Effector memory CD4-positive, alpha-beta T cell (primary cell): Measurements from ENCODE around the gene REG1B.
"Not testable (repeated sequence)": the region's sequence is repeated elsewhere in the genome, so short reads cannot be mapped to it uniquely, and the experiment has no call there.

ENCODE experiments used
- DNase-seq, 3 donors: peaks; one replicate each; pipeline ENCODE4 v3.0.0-alpha.2; 2020
- H3K27ac ChIP-seq: 2 replicates; pipeline ENCODE4 v1.7.0; 2013; ENCODE audit warnings: mild to moderate bottlenecking, low read length, moderate library complexity; ENCODE audit not compliant: insufficient read depth, poor library complexity, severe bottlenecking
- H3K27me3 ChIP-seq: replicated peaks from 2 replicates; pipeline ENCODE4 v1.7.0; 2013; ENCODE audit warnings: mild to moderate bottlenecking, low read length; ENCODE audit not compliant: insufficient read depth, control insufficient read depth, poor library complexity, severe bottlenecking
- H3K36me3 ChIP-seq: 2 replicates; pipeline ENCODE4 v1.7.0; 2013; ENCODE audit warnings: mild to moderate bottlenecking, low read length, moderate library complexity; ENCODE audit not compliant: control insufficient read depth, insufficient read depth
- H3K4me1 ChIP-seq: 2 replicates; pipeline ENCODE4 v1.7.0; 2013; ENCODE audit warnings: low read length, mild to moderate bottlenecking; ENCODE audit not compliant: control insufficient read depth, insufficient read depth, poor library complexity, severe bottlenecking
- H3K4me3 ChIP-seq: 2 replicates; pipeline ENCODE4 v1.7.0; 2013; ENCODE audit warnings: low read length, low read depth, mild to moderate bottlenecking; ENCODE audit not compliant: insufficient read depth, poor library complexity, severe bottlenecking
- H3K9me3 ChIP-seq: 2 replicates; pipeline ENCODE4 v1.7.0; 2013; ENCODE audit warnings: mild to moderate bottlenecking, low read length, moderate library complexity; ENCODE audit not compliant: control insufficient read depth

Gene REG1B

DNA sequence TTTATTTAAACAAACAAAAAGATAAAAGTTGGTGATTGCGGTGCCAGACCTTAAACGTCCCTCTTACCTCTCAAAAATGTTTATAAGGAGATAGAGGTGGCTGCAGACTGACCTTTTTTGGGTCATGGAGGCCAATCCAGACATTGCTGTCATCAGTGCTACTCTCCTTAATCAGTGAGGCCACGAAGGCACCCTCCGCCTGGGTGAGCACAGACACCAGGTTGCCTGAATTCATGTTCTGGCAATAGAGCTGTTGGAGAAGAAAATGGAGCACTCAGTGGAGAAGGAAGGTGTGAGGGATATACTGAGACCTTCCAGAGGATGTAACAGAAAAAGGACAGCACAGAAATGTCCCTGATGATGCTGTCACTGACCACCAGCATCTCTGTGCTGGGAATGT lies 1.5 kb downstream of the REG1B start:
- Histone ChIP-seq H3K4me1 (no peaks in the 10 kb centered on the region), H3K27me3 (no peaks in the 10 kb centered on the region), H3K9me3 (no peaks in the 10 kb centered on the region), H3K27ac (no peak overlapping the region), H3K4me3 (no peak overlapping the region), H3K36me3 (no peaks in the 10 kb centered on the region)
- no peak for DNase-seq

DNA sequence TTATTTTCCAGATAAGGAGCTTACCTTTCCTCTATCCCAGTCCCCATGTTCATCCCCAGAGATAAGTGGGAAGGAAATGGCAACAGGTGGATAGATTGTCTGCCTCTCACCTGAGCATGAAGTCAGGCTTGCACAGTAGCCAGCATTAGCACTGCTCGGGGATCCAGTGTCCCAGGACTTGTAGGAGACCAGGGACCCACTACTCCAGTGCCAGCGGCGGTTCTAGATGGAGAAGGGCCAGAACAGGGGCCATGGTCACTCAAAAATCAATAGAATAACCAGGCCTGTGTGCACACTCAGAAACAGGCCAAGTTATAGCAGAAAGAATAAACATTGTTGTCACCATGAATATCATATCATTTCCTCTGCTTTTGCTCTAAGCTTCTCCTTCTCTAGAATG lies 2.4 kb downstream of the REG1B start:
- no peak for DNase-seq
- H3K4me1 ChIP-seq = no peaks in the 10 kb centered on the region
- H3K9me3 ChIP-seq = no peaks in the 10 kb centered on the region
- H3K27ac ChIP-seq = no peak overlapping the region
- no peaks in the 10 kb centered on the region for H3K36me3 ChIP-seq
- no peak overlapping the region for H3K4me3 ChIP-seq
- H3K27me3 ChIP-seq = no peaks in the 10 kb centered on the region

GRCh38 chr2:79084495-79085135 lies 3.2 kb downstream of the REG1B start:
- Histone ChIP-seq H3K27ac (no peak overlapping the region), H3K27me3 (no peaks in the 10 kb centered on the region), H3K9me3 (no peaks in the 10 kb centered on the region), H3K4me3 (no peak overlapping the region), H3K4me1 (no peaks in the 10 kb centered on the region), H3K36me3 (no peaks in the 10 kb centered on the region)
- DNase-seq = no peak

GRCh38 chr2:79083597-79084251 lies 4.1 kb downstream of the REG1B start:
- Histone ChIP-seq H3K36me3 (no peaks in the 10 kb centered on the region), H3K27me3 (no peaks in the 10 kb centered on the region), H3K9me3 (no peaks in the 10 kb centered on the region), H3K4me3 (no peak overlapping the region), H3K4me1 (no peaks in the 10 kb centered on the region), H3K27ac (no peak overlapping the region)
- no peak for DNase-seq

GRCh38 chr2:79082987-79083386 lies 4.8 kb downstream of the REG1B start:
- H3K27ac ChIP-seq = no peak overlapping the region
- no peak for DNase-seq
- H3K27me3 ChIP-seq = no peaks in the 10 kb centered on the region
- no peaks in the 10 kb centered on the region for H3K9me3 ChIP-seq
- no peaks in the 10 kb centered on the region for H3K4me1 ChIP-seq
- H3K36me3 ChIP-seq = no peaks in the 10 kb centered on the region
- H3K4me3 ChIP-seq = no peak overlapping the region

GRCh38 chr2:79071078-79071477 lies 16.7 kb downstream of the REG1B start:
- no peak for DNase-seq
- Histone ChIP-seq H3K36me3 (no peaks in the 10 kb centered on the region), H3K4me3 (no peak overlapping the region), H3K9me3 (no peaks in the 10 kb centered on the region), H3K27ac (no peak overlapping the region), H3K4me1 (no peaks in the 10 kb centered on the region), H3K27me3 (no peaks in the 10 kb centered on the region)

GRCh38 chr2:79065201-79065600 lies 22.6 kb downstream of the REG1B start:
- Histone ChIP-seq H3K4me3 (no peak overlapping the region), H3K27me3 (no peaks in the 10 kb centered on the region), H3K4me1 (no peaks in the 10 kb centered on the region), H3K9me3 (no peaks in the 10 kb centered on the region), H3K36me3 (no peaks in the 10 kb centered on the region), H3K27ac (no peak overlapping the region)
- no peak for DNase-seq

- H3K4me1 ChIP-seq, H3K27ac ChIP-seq, DNase-seq, H3K27me3 ChIP-seq, H3K9me3 ChIP-seq, H3K4me3 ChIP-seq, H3K36me3 ChIP-seq: not testable (repeated sequence)
These were observed 33.0 kb downstream of the REG1B start for GRCh38 chr2:79054769-79055168.

- not testable (repeated sequence) for H3K4me3 ChIP-seq, H3K9me3 ChIP-seq, H3K27me3 ChIP-seq, H3K36me3 ChIP-seq, H3K27ac ChIP-seq, H3K4me1 ChIP-seq, DNase-seq
These were observed 34.3 kb downstream of the REG1B start for GRCh38 chr2:79053486-79053885.

DNA sequence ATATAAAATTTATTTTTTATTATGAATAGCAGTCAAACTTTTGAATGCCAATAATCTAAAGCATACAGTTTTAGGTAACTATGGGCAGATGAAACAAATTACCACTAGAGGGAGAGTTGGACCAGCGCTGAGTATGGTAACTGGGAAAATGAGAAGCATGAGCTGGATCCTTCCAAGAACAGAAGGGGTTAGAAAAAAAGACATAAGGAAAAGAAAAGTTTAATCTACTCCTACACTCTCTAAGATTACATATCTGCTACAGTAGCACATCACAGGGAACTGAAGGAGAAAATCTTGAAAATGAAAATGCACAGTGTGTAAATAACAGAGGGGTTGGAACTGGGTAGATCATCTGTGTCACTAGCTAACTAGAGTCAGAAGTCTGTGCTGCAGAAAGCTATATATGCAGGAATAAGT lies 46.8 kb downstream of the REG1B start:
- Histone ChIP-seq H3K9me3 (no peaks in the 10 kb centered on the region), H3K36me3 (no peaks in the 10 kb centered on the region), H3K4me1 (no peaks in the 10 kb centered on the region), H3K27ac (no peak overlapping the region), H3K4me3 (no peak overlapping the region), H3K27me3 (no peaks in the 10 kb centered on the region)
- DNase-seq = no peak
